ENCODE measurements around the gene NRP2.

Gene NRP2

DNA sequence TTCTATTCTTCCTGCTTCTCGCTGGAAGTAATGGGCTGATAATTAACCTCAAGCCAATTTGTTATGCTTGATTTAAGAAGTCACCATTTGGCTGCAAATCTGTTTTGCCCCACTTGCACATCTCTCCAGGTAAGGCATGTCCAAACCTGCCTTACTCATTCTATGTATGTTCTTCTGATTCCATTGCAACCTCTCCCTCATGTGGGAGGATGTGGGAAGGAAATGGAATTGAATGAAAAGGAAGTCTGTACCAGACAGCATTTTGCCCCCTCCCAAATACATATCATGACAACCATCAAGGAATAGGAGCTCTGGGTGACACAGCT lies 131.7 kb downstream of the NRP2 start:
- Histone ChIP-seq H3K27ac (no peak overlapping the region), H3K4me1 (ENCODE audit: control insufficient read depth in 1 of 2, insufficient read depth in 1 of 2, low read depth in 1 of 2, low read length in 1 of 2) (no peaks in the 10 kb centered on the region), H3K9me3 (no peaks in the 10 kb centered on the region), H3K36me3 (no peaks in the 10 kb centered on the region), H3K4me3 (ENCODE audit: low read depth in 1 of 2, low read length in 1 of 2) (no peak overlapping the region), H3K27me3 (peaks cover under 1% of the 10 kb centered on the region)
- TF ChIP-seq, protein P1, sequence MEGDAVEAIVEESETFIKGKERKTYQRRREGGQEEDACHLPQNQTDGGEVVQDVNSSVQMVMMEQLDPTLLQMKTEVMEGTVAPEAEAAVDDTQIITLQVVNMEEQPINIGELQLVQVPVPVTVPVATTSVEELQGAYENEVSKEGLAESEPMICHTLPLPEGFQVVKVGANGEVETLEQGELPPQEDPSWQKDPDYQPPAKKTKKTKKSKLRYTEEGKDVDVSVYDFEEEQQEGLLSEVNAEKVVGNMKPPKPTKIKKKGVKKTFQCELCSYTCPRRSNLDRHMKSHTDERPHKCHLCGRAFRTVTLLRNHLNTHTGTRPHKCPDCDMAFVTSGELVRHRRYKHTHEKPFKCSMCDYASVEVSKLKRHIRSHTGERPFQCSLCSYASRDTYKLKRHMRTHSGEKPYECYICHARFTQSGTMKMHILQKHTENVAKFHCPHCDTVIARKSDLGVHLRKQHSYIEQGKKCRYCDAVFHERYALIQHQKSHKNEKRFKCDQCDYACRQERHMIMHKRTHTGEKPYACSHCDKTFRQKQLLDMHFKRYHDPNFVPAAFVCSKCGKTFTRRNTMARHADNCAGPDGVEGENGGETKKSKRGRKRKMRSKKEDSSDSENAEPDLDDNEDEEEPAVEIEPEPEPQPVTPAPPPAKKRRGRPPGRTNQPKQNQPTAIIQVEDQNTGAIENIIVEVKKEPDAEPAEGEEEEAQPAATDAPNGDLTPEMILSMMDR (IDR thresholded peaks at IDR 0.05): no peak

DNA sequence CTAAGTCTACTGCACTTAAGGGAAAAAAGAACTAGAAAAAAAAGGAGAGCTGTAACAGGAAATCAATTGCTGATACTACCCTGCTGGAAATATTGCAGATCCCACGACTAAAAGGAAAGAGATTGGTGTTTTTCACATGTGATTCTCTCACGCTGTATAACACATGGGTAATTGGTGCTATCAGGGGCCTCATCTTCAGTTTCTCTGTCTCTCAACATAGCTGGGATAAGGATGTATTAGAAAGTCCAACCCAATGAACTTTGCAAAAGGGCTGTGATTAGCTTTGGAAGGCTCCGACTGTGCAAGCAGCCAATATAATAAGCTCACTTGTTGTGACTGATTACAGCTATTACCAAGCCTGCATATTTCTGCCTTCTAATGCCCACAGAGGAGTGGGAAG lies 133.4 kb downstream of the NRP2 start:
- H3K27me3 ChIP-seq: peaks cover 5% of the 10 kb centered on the region
- TF ChIP-seq, protein P1 (IDR thresholded peaks at IDR 0.05): no peak
- no peak overlapping the region for H3K27ac ChIP-seq
- no peaks in the 10 kb centered on the region for H3K9me3 ChIP-seq
- H3K36me3 ChIP-seq: no peaks in the 10 kb centered on the region
- no peak overlapping the region for H3K4me3 ChIP-seq (ENCODE audit: low read depth in 1 of 2, low read length in 1 of 2)
- H3K4me1 ChIP-seq (ENCODE audit: control insufficient read depth in 1 of 2, insufficient read depth in 1 of 2, low read depth in 1 of 2, low read length in 1 of 2): no peaks in the 10 kb centered on the region

DNA sequence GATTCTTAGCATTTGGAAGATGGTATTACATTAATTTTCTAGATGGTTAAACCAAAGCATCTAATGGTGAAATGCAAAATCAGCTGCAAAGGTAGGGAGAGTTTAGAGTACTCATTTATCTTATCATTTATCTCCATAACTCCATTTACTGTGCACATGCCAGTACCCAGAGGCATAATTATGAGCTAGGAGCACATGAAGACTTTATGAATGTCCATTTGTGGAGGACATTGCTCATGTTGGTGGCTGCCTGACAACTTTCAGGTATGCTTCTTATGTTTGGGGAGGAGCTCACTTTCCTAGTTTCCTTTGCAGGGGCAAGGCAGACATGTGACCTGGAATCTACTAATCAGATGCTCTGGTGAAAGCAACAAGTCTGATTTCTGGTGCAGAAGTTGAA lies 134.0 kb downstream of the NRP2 start:
- Histone ChIP-seq H3K27ac (no peak overlapping the region), H3K4me3 (ENCODE audit: low read depth in 1 of 2, low read length in 1 of 2) (no peak overlapping the region), H3K9me3 (no peaks in the 10 kb centered on the region), H3K4me1 (ENCODE audit: control insufficient read depth in 1 of 2, insufficient read depth in 1 of 2, low read depth in 1 of 2, low read length in 1 of 2) (no peaks in the 10 kb centered on the region), H3K36me3 (no peaks in the 10 kb centered on the region), H3K27me3 (peaks cover 5% of the 10 kb centered on the region)
- TF ChIP-seq, protein P1 (IDR thresholded peaks at IDR 0.05): no peak

DNA sequence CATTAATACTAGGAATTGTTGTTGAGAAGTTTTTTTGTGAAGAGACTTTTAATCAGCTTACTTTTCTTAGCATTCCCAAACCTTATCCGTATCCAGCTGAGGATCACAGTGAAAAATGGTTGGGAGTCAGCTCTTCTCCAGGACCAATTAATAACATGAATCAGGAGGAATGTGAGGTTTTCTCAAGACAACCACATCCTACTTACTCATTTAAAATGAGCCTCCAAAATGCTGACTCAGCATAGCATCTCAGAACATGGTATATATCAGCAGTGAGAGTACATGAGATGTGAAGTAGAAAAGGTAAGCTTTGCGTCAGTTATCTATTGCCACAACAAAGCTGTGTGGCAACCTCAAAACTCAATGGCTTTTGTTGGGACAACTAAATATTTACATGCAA lies 140.3 kb downstream of the NRP2 start:
- Histone ChIP-seq H3K4me3 (ENCODE audit: low read depth in 1 of 2, low read length in 1 of 2) (no peak overlapping the region), H3K4me1 (ENCODE audit: control insufficient read depth in 1 of 2, insufficient read depth in 1 of 2, low read depth in 1 of 2, low read length in 1 of 2) (no peaks in the 10 kb centered on the region), H3K9me3 (no peaks in the 10 kb centered on the region), H3K36me3 (no peaks in the 10 kb centered on the region), H3K27me3 (peaks cover 5% of the 10 kb centered on the region), H3K27ac (no peak overlapping the region)
- TF ChIP-seq, protein P1 (IDR thresholded peaks at IDR 0.05): no peak

DNA sequence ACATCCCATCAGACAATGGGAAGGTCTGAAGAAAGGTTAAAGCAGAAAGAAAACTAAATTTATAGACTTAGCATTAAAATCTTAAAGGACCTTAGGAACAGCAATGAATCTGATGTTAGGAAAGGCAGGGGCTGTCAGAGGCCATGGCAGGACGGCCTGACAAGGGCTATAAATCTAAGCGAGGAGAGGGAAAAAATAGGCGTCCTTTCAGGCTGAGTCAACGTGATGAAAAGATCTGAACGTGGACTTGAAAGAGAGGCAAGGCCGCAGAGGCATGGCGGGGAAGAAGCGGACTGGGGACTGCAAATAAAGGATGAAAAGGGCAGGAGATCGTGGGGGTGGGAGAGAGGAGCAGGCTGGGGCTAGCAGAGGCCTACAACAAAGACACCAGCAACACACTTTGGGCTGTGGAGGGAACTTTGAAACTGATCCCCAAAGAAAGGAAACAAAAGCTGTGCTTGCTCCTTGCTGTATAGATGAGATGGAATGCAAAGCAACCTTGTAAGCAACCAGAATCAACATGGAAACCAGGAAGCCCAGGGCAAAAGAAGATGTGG lies 145.6 kb downstream of the NRP2 start:
- no peaks in the 10 kb centered on the region for H3K9me3 ChIP-seq
- no peaks in the 10 kb centered on the region for H3K4me1 ChIP-seq (ENCODE audit: control insufficient read depth in 1 of 2, insufficient read depth in 1 of 2, low read depth in 1 of 2, low read length in 1 of 2)
- no peak overlapping the region for H3K4me3 ChIP-seq (ENCODE audit: low read depth in 1 of 2, low read length in 1 of 2)
- no peaks in the 10 kb centered on the region for H3K27me3 ChIP-seq
- H3K27ac ChIP-seq: no peak overlapping the region
- TF ChIP-seq, protein P1 (IDR thresholded peaks at IDR 0.05): no peak
- no peaks in the 10 kb centered on the region for H3K36me3 ChIP-seq

DNA sequence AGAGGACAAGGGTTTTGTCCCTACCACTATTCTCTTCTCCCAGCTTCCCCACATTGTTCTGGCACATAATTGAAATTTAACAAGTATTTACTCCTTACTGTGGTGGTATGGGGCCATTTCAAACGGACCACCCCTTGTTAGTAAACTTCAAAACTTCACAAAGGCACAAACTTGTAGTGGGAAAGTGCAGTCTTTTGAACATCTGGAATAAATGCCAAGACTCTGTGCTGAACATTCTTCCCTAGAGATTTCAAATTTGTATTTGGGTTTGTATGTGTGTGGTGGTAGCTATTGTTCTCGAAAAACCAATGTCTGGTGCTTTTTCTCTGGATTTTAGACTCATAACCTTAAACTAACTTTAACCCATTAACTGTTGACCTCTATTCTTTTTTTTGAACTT lies 151.6 kb downstream of the NRP2 start:
- H3K36me3 ChIP-seq: no peaks in the 10 kb centered on the region
- H3K4me1 ChIP-seq (ENCODE audit: control insufficient read depth in 1 of 2, insufficient read depth in 1 of 2, low read depth in 1 of 2, low read length in 1 of 2): no peaks in the 10 kb centered on the region
- TF ChIP-seq, protein P1 (IDR thresholded peaks at IDR 0.05): no peak
- no peak overlapping the region for H3K27ac ChIP-seq
- no peaks in the 10 kb centered on the region for H3K9me3 ChIP-seq
- H3K4me3 ChIP-seq (ENCODE audit: low read depth in 1 of 2, low read length in 1 of 2): no peak overlapping the region
- peaks cover 9% of the 10 kb centered on the region for H3K27me3 ChIP-seq
